Measurements from ENCODE around the gene SEMA5B.

DNA sequence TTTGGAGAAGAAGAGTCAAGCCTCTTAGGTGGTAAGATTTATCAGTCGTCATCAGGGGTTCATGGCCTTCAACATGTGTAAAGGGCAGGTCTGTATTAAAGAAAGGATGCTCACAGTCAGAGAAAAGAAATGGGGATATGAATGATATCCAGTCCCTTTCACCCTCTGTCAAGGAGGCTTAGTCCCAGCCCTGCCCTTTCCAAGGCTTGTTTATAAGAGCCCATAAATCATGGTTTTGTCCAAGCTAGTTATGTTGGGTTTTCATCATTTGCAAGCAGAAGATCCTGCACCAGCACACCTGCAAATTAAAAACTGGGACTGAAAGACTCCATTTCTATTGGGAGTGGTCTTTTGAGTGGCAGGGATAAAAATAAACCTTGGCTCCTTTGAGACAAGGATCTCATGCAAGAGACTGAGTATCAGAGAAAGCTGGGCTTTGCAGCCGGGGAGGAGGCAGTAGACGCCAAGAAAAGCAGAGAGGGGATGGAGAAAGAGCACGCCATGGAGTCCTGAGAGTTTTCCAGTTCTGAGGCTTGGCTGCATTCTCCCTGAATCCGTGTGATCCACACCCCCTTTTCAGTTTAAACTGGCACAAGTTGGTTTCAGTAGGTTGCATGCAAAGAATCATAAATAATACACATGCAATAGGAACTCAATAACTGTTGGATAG is 26.7 kb upstream of the SEMA5B start:
- TF ChIP-seq, protein P1, sequence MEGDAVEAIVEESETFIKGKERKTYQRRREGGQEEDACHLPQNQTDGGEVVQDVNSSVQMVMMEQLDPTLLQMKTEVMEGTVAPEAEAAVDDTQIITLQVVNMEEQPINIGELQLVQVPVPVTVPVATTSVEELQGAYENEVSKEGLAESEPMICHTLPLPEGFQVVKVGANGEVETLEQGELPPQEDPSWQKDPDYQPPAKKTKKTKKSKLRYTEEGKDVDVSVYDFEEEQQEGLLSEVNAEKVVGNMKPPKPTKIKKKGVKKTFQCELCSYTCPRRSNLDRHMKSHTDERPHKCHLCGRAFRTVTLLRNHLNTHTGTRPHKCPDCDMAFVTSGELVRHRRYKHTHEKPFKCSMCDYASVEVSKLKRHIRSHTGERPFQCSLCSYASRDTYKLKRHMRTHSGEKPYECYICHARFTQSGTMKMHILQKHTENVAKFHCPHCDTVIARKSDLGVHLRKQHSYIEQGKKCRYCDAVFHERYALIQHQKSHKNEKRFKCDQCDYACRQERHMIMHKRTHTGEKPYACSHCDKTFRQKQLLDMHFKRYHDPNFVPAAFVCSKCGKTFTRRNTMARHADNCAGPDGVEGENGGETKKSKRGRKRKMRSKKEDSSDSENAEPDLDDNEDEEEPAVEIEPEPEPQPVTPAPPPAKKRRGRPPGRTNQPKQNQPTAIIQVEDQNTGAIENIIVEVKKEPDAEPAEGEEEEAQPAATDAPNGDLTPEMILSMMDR (conservative IDR thresholded peaks at IDR 0.05; ENCODE audit: low read depth, low read length) = no peak
- TF ChIP-seq EZH2 (IDR thresholded peaks at IDR 0.05; ENCODE audit: low read length, unreplicated experiment) = no peak

Data from PC-3 (cell line).